GM21390 (cell line): Measurements from ENCODE around the gene WIPI1.

ENCODE experiments used
- ATAC-seq: cut with Tn5 transposase; IDR thresholded peaks from one replicate; pipeline ENCODE4 v1.9.1; 2021; ENCODE audit not compliant: unreplicated experiment

The WIPI1 gene

GRCh38 chr17:68440526-68440925 lies 16.8 kb downstream of the WIPI1 start:
- ATAC-seq, result no peak

GRCh38 chr17:68439656-68440290 lies 17.5 kb downstream of the WIPI1 start:
- no peak for ATAC-seq

- ATAC-seq, result peak; percentile 79
These were observed 19.1 kb downstream of the WIPI1 start for GRCh38 chr17:68437979-68438822.

GRCh38 chr17:68435876-68436842 lies 21.1 kb downstream of the WIPI1 start:
- ATAC-seq, result peak; percentile 39

- no peak for ATAC-seq
These were observed 21.9 kb downstream of the WIPI1 start for GRCh38 chr17:68435361-68435760.

- ATAC-seq, result no peak
These were observed 23.3 kb downstream of the WIPI1 start for GRCh38 chr17:68433911-68434508.

GRCh38 chr17:68433211-68433610 lies 24.1 kb downstream of the WIPI1 start:
- ATAC-seq, result no peak

- no peak for ATAC-seq
These were observed 25.0 kb downstream of the WIPI1 start for GRCh38 chr17:68432086-68432864.

- ATAC-seq, result no peak
These were observed 25.6 kb downstream of the WIPI1 start for GRCh38 chr17:68431661-68432071.

DNA sequence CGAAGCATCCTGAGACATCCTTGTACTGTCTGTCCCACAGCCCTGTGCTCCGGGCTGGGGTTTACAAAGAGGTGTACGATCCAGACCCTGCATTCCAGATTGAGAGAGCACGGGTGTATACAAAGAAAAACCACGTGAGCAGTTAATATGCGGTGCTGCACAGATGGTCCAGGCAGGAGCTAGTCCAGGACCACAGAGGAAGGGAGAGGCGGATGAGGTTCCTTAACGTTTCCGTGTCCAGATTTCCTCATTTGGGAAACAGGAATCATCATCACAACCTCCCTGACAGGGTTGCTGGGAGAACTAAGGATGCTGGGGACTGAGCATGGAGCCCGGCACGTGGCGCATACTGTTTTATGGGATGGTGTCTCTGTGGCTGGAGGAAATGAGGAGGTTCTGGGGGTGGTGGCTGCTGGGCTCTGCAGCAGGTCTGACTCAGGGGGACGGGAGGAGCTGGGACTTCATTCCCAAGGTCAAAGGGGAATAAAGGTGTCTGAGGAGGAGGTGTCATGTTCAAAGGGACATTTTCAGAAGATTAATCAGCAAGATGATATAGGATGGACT lies 26.2 kb downstream of the WIPI1 start:
- no peak for ATAC-seq

DNA sequence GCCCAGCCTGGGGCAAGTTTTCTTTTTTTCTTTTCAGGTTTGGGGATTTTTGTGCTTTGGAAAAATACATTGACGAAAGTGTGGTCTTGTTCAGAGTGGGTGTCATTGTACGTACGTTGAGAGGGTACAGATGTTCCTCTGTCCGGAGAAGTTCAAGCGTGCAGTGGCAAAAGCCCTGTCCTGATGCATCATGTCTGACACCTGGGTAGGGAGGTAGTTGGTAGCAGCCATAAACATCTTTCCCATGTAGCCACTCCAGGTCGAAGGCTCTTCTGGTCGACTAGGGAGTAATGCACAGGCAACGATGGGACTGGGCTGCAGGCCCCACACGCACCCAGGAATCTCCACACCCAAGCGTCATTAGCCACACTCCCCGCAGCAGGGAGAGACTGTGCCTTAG lies 27.4 kb downstream of the WIPI1 start:
- no peak for ATAC-seq

DNA sequence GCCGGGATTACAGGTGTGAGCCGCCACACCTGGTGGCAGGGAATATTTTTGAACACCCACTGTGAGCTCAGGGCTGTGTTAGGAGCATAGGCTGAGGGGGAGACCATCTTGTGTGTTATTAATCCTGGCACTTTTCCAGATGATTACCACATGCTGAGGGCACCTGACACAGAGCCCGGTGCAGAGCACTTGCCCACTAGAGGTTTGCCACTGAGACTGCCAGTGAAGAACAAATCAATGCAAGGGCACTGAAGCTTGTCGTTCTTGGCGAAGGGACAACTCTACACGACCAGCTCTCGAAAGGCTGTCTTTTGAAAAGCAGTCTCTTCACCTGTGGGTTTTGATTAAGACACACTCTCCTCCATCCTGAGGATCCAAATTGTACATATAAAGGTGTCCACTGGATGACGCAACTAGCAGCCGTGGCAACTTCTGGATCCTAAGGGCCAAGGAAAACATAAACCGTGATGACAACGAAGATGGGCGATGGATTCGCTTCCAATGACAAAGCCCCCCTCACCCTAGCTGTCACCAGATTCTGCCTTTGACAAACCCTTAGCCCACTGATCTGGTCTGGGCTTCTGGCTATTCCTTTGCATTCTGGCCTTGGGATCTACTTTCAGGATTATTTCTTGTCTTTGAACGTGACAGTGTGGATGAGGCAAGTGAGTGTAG lies 28.7 kb downstream of the WIPI1 start:
- no peak for ATAC-seq

GRCh38 chr17:68427575-68427974 lies 29.7 kb downstream of the WIPI1 start:
- no peak for ATAC-seq

- no peak for ATAC-seq
These were observed 31.3 kb downstream of the WIPI1 start for GRCh38 chr17:68425979-68426378.

GRCh38 chr17:68424861-68425260 lies 32.4 kb downstream of the WIPI1 start:
- ATAC-seq, result no peak

- no peak for ATAC-seq
These were observed 33.1 kb downstream of the WIPI1 start for GRCh38 chr17:68424203-68424602.

DNA sequence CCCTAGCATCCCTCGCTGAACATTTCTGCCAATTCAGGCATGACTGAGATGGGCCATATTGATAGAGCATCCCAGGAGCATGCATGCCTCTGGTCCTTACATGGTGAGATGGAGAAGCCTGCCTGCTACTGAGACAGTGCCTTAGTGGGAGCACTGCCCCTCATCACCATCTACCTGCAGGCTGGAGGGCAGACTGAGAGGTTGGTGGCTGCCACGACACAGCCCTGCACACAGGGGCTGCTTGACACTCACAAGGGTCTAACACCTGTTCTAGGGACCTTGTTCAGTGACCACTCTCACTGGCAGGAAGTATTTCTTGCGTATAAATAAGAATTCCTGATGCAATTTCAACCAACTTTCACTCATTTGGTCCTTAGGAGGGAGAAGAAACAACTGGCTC lies 34.0 kb downstream of the WIPI1 start:
- ATAC-seq, result no peak

- no peak for ATAC-seq
These were observed 34.5 kb downstream of the WIPI1 start for GRCh38 chr17:68422821-68423220.

GRCh38 chr17:68421486-68421885 lies 35.8 kb downstream of the WIPI1 start:
- no peak for ATAC-seq
